ENCODE results near the gene CPNE9.

The CPNE9 gene

GRCh38 chr3:9776896-9777693 lies 73.5 kb downstream of the CPNE9 start:
- Histone ChIP-seq H3K36me3 (ENCODE audit: low read length) (peaks cover 4% of the 10 kb centered on the region; the same call in 1 of the 2 replicates), H3K9ac (ENCODE audit: low read length) (no peak overlapping the region), H3K9me2 (replicated peaks; ENCODE audit: insufficient read depth, low read length) (no peaks in the 10 kb centered on the region), H3F3A (ENCODE audit: insufficient read depth) (peaks cover 25% of the 10 kb centered on the region), H2AFZ (ENCODE audit: low read depth, low read length, severe bottlenecking) (no peak overlapping the region), H4K20me1 (ENCODE audit: low read depth, low read length) (no peaks in the 10 kb centered on the region), H3K27ac (ENCODE audit: low read depth, low read length) (no peak overlapping the region), H3K27me3 (ENCODE audit: low read length) (no peaks in the 10 kb centered on the region), H3K79me2 (ENCODE audit: insufficient read depth, low read length) (no peaks in the 10 kb centered on the region), H3K9me3 (ENCODE audit: insufficient read depth, low read length) (no peaks in the 10 kb centered on the region), H3K4me2 (ENCODE audit: low read depth, low read length, poor library complexity, severe bottlenecking) (no peak overlapping the region), H3K4me3 (ENCODE audit: insufficient read depth, low read length, poor library complexity, severe bottlenecking) (no peak overlapping the region)
- TF ChIP-seq CTCF (IDR thresholded peaks at IDR 0.05; ENCODE audit: insufficient read depth, low read length, poor library complexity, severe bottlenecking) = no peak
- TF ChIP-seq EZH2phosphoT487 (conservative IDR thresholded peaks at IDR 0.05; ENCODE audit: low read length) = no peak

GRCh38 chr3:9777694-9778021 lies 74.0 kb downstream of the CPNE9 start:
- TF ChIP-seq EZH2phosphoT487 (conservative IDR thresholded peaks at IDR 0.05; ENCODE audit: low read length) = no peak
- TF ChIP-seq CTCF (IDR thresholded peaks at IDR 0.05; ENCODE audit: insufficient read depth, low read length, poor library complexity, severe bottlenecking) = no peak
- H3K36me3 ChIP-seq (ENCODE audit: low read length) = peaks cover 4% of the 10 kb centered on the region; the same call in 1 of the 2 replicates

GRCh38 chr3:9778143-9779074 lies 74.8 kb downstream of the CPNE9 start:
- Histone ChIP-seq H3K36me3 (ENCODE audit: low read length) (peaks cover 4% of the 10 kb centered on the region; the same call in 1 of the 2 replicates), H3K27ac (ENCODE audit: low read depth, low read length) (no peak overlapping the region), H3K9me2 (replicated peaks; ENCODE audit: insufficient read depth, low read length) (no peaks in the 10 kb centered on the region), H3K27me3 (ENCODE audit: low read length) (no peaks in the 10 kb centered on the region), H4K20me1 (ENCODE audit: low read depth, low read length) (no peaks in the 10 kb centered on the region), H3K9ac (ENCODE audit: low read length) (no peak overlapping the region), H3K4me3 (ENCODE audit: insufficient read depth, low read length, poor library complexity, severe bottlenecking) (no peak overlapping the region), H2AFZ (ENCODE audit: low read depth, low read length, severe bottlenecking) (no peak overlapping the region), H3K79me2 (ENCODE audit: insufficient read depth, low read length) (no peaks in the 10 kb centered on the region), H3F3A (ENCODE audit: insufficient read depth) (peaks cover 34% of the 10 kb centered on the region), H3K9me3 (ENCODE audit: insufficient read depth, low read length) (no peaks in the 10 kb centered on the region), H3K4me2 (ENCODE audit: low read depth, low read length, poor library complexity, severe bottlenecking) (no peak overlapping the region)
- TF ChIP-seq CTCF (IDR thresholded peaks at IDR 0.05; ENCODE audit: insufficient read depth, low read length, poor library complexity, severe bottlenecking) (no peak), EZH2phosphoT487 (conservative IDR thresholded peaks at IDR 0.05; ENCODE audit: low read length) (no peak)

More at GRCh38 chr3:9777694-9778021, 74.0 kb downstream of the CPNE9 start:
- no peak overlapping the region for H2AFZ ChIP-seq (ENCODE audit: low read depth, low read length, severe bottlenecking)
- no peaks in the 10 kb centered on the region for H3K9me3 ChIP-seq (ENCODE audit: insufficient read depth, low read length)
- H3K9me2 ChIP-seq (replicated peaks; ENCODE audit: insufficient read depth, low read length) = no peaks in the 10 kb centered on the region
- H3K4me3 ChIP-seq (ENCODE audit: insufficient read depth, low read length, poor library complexity, severe bottlenecking) = no peak overlapping the region
- H3K27me3 ChIP-seq (ENCODE audit: low read length) = no peaks in the 10 kb centered on the region
- no peak overlapping the region for H3K9ac ChIP-seq (ENCODE audit: low read length)
- peaks cover 29% of the 10 kb centered on the region for H3F3A ChIP-seq (ENCODE audit: insufficient read depth)
- H3K27ac ChIP-seq (ENCODE audit: low read depth, low read length) = no peak overlapping the region
- H3K4me2 ChIP-seq (ENCODE audit: low read depth, low read length, poor library complexity, severe bottlenecking) = no peak overlapping the region
- H4K20me1 ChIP-seq (ENCODE audit: low read depth, low read length) = no peaks in the 10 kb centered on the region
- H3K79me2 ChIP-seq (ENCODE audit: insufficient read depth, low read length) = no peaks in the 10 kb centered on the region

All from SU-DHL-6 (cell line).